Ishikawa (cell line): ENCODE data around the gene FOXP1.

Experiments
- CEBPB ChIP-seq: IDR thresholded peaks from 2 replicates; pipeline ENCODE4 v1.6.1; 2012
- CREB1 ChIP-seq: IDR thresholded peaks from 2 replicates; pipeline ENCODE4 v1.6.1; 2012; ENCODE audit warnings: low read depth
- EGR1 ChIP-seq: IDR thresholded peaks from 2 replicates; pipeline ENCODE4 v1.6.1; 2012
- EP300 ChIP-seq: IDR thresholded peaks from 2 replicates; pipeline ENCODE4 v1.6.1; 2012; ENCODE audit warnings: borderline replicate concordance
- FOXM1 ChIP-seq: IDR thresholded peaks from 2 replicates; pipeline ENCODE4 v1.6.1; 2012; ENCODE audit warnings: low read depth, borderline replicate concordance
- MAX ChIP-seq: IDR thresholded peaks from 2 replicates; pipeline ENCODE4 v1.6.1; 2012
- NFIC ChIP-seq: IDR thresholded peaks from 2 replicates; pipeline ENCODE4 v1.6.1; 2012
- RAD21 ChIP-seq: IDR thresholded peaks from 2 replicates; pipeline ENCODE4 v1.6.1; 2012; ENCODE audit warnings: low read depth
- REST ChIP-seq: IDR thresholded peaks from 2 replicates; pipeline ENCODE4 v1.6.1; 2012; ENCODE audit warnings: low read depth, mild to moderate bottlenecking
- TAF1 ChIP-seq: IDR thresholded peaks from 2 replicates; pipeline ENCODE4 v1.6.1; 2012; ENCODE audit warnings: low read depth, mild to moderate bottlenecking
- TCF12 ChIP-seq: IDR thresholded peaks from 2 replicates; pipeline ENCODE4 v1.6.1; 2012; ENCODE audit warnings: low read depth
- TEAD4 ChIP-seq: IDR thresholded peaks from 2 replicates; pipeline ENCODE4 v1.6.1; 2012
- USF1 ChIP-seq: IDR thresholded peaks from 2 replicates; pipeline ENCODE4 v1.6.1; 2012
- YY1 ChIP-seq: IDR thresholded peaks from 2 replicates; pipeline ENCODE4 v1.6.1; 2012; ENCODE audit warnings: low read depth
- ZBTB7A ChIP-seq: IDR thresholded peaks from 2 replicates; pipeline ENCODE4 v1.6.1; 2012; ENCODE audit warnings: low read depth

FOXP1 gene

GRCh38 chr3:71346061-71346460, 237.5 kb downstream of the FOXP1 start:
- TF ChIP-seq ZBTB7A (no peak), MAX (no peak), CREB1 (no peak), TEAD4 (no peak), EGR1 (no peak), REST (no peak), TAF1 (no peak), EP300 (no peak), USF1 (no peak), FOXM1 (no peak), YY1 (no peak), RAD21 (no peak), CEBPB (no peak)

- TF ChIP-seq CREB1, result no peak
These were observed 238.0 kb downstream of the FOXP1 start for GRCh38 chr3:71345429-71346040.

GRCh38 chr3:71341721-71342120, 241.8 kb downstream of the FOXP1 start:
- TF ChIP-seq CEBPB (no peak), EP300 (no peak), CREB1 (no peak), NFIC (no peak), ZBTB7A (no peak), TAF1 (no peak), MAX (no peak), TEAD4 (no peak), FOXM1 (no peak), RAD21 (no peak), TCF12 (no peak), EGR1 (no peak), USF1 (no peak), REST (no peak), YY1 (no peak)

GRCh38 chr3:71339049-71339448, 244.5 kb downstream of the FOXP1 start:
- TF ChIP-seq FOXM1 (no peak), EGR1 (no peak), TCF12 (no peak), REST (no peak), ZBTB7A (no peak), USF1 (no peak), NFIC (no peak), TEAD4 (no peak), CEBPB (no peak), EP300 (no peak), YY1 (no peak), RAD21 (no peak), MAX (no peak), CREB1 (no peak), TAF1 (no peak)
